Activated gamma-delta T cell (primary cell): ENCODE results near the gene SUMF1.
"Not testable (repeated sequence)": the region's sequence is repeated elsewhere in the genome, so short reads cannot be mapped to it uniquely, and the experiment has no call there.

Experiments
- DNase-seq: peaks from one replicate; lab custom pipeline; 2025; lab: John Stamatoyannopoulos, UW

SUMF1 gene

DNA sequence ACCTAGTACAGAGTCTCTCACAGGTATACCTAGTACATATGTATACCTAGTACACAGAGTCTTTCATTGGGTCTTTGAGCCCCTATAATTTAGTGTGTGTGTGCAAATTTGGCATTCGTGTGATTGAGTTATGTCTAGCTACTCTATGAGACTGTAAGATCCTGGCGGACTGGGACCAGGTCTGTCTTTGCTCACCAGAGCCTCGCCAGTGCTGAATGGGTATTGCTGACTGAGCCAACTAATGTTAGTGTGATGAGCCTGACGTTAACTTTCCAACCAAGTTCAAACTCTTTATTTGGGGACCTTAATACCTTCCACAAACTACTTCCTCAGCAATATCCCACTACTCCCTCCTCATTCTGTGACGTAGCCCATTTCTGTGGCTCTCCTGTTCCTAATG, 128.3 kb downstream of the SUMF1 start:
- DNase-seq: no peak

DNA sequence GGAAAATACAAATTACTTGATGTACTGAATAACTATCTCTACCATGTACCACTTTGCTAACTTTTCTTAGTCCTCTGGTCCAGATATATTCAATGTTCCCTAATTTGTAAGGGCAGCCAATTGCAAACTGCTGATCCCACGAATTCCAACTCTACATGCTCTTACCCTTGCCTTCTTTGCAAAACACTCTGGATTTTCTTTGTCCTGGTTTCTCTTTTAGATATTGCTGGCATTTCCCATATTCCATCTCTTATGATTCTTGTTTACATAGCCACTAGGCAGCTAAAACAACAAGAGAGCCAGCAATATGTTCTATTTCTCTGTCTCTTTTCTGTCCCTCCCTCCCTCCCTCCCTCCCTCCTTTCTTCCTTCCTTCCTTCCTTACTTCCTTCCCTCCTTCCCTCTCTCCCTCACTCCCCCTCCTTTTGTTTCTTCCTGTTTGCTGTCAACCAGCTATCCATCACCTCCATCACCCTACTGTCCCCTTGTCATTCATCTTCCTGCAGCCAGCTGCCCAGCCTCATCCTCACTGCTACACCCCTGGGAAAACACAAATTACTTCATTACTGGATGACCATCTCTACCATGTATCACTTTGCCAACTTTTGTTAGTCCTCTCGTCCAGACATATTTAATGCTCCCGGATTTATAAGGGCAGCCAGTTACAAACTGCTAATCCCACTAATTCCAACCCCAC, 130.1 kb downstream of the SUMF1 start:
- DNase-seq: no peak

DNA sequence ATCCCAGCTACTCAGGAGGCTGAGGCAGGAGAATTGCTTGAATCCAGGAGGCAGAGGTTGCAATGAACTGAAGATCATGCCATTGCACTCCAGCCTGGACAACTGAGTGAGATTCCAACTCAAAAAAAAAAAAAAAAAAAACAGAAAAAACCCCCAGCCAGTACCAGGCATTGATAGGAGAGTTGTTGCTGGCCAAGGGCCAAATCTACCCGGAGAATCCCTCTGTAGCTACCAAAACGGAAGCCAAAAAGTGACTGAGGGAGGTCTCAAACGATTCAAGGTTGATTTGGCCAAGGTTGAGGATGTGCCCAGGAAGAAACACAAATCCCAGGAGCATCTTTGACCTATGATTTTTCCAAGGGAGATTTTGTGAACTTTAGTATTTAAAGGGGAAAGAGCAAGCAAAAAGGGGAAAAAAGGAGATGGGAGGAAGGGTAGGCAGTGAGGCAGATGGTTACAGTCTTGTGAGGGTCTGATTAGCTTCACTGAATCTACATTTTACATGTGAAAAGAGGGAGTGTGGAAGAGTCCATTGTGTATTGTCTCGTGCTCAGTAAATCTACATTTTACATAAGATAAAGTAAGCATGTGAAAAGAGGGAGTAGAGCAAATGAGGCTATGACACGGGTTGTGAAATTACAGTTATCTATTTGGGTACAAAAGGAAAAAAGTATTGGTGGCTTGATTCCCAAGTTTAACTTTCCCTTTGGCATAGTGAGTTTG, 131.1 kb downstream of the SUMF1 start:
- DNase-seq: no peak

DNA sequence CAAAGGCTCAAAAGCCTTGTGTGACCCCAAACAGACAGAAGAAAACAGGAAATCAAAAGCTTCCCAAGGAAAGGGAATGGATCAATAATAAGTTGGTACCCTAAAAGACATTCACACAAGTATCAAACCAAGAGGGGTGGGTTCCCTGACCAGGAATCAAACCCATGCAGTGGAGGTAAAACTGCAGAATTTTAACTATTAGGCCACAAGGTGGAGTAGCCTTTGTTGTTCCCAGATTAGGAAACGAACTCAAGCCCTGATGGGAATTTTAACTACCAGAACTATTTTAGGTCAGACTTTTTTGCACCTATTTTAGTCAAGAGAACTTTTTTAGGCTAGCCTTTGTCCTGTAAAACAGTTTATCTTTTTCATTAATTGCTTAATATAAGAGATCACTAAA, 132.5 kb downstream of the SUMF1 start:
- no peak for DNase-seq

DNA sequence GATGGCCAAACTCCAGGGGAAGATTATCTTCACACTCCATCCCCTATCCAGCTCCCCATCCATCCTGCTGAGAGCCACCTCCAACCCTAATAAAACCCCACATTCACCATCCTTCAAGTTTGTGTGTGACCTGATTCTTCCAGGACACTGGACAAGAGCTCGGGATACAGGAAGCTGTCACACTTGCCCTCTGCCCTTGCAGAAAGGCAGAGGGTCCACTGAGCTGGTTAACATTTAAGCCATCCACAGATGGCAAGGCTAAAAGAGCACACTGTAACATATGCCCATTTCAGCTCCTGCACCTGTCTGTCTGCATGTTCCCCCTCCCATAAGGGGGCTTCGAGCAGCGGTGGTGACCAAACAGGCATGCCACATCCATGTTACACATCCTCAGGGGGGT, 134.1 kb downstream of the SUMF1 start:
- DNase-seq: no peak

DNA sequence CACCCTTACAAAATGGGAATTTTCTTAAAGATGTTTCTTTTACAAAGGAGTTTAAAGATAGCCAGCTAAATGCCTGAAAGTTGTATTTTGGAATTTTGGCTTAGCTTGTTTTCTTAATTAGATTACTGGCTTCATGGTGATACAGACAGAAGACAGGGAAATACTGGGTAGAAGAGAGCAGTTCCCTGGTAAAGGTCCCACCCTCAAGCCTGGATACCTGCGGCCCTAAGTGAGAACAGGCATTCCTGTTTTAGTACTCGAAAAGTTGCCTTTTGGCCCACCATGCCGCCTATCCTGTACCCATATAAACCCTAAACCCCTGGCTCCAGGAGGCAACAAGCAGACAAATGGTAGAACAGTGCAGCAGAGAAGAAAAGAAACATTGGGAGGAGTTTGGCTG, 134.5 kb downstream of the SUMF1 start:
- no peak for DNase-seq

DNA sequence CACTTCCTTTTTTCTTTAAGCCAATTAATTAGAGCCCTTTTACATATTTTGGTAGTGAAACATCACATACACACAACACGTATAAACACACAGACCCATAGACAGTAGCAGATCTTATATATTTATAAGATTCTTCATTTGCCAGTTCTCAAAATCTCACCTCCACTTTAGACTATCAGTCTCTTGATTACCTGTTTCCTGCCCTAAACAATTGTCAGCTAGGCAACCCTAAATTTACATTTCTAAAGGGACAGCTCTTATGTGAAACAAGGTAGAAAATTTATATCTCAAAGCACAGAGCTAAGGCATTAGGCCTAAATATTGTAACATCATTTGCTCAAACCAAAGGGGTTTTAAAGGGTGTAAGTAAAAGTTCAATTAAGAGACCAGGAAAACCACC, 135.0 kb downstream of the SUMF1 start:
- no peak for DNase-seq

DNA sequence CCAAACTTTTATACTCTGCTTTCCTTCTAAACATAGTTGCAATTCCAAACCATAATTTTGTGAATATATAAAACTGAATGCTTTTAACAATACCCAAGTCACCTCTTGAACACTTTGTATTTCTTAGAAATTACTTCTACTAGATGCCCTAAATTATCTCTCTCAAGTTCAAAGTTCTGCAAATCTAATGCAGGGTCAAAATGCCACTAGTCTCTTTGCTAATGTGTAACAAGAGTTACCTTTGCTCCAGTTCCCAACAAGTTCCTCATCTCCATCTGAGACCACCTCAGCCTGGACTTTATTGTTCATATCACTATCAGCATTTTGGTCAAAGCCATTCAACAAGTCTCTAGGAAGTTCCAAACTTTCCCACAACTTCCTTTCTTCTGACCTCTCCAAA, 137.3 kb downstream of the SUMF1 start:
- DNase-seq: not testable (repeated sequence)

DNA sequence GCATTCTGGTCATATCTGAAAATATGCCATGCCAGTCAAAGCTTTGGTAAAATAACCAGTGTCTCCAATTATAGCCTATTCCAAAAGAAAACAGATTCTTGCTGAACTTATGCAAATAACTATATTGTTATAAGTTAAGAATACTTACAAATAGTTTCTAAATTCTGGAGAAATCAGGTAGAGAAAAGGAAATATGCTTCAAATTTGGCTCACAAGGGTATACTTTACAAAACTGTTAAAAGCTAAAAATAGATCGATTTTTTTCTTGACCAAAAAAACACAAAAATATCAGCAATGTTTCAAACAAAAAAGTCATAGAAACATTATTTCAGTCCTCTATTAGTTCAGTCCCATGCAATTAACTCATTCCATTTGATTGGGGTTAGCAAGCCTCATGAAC, 140.2 kb downstream of the SUMF1 start:
- DNase-seq: no peak

DNA sequence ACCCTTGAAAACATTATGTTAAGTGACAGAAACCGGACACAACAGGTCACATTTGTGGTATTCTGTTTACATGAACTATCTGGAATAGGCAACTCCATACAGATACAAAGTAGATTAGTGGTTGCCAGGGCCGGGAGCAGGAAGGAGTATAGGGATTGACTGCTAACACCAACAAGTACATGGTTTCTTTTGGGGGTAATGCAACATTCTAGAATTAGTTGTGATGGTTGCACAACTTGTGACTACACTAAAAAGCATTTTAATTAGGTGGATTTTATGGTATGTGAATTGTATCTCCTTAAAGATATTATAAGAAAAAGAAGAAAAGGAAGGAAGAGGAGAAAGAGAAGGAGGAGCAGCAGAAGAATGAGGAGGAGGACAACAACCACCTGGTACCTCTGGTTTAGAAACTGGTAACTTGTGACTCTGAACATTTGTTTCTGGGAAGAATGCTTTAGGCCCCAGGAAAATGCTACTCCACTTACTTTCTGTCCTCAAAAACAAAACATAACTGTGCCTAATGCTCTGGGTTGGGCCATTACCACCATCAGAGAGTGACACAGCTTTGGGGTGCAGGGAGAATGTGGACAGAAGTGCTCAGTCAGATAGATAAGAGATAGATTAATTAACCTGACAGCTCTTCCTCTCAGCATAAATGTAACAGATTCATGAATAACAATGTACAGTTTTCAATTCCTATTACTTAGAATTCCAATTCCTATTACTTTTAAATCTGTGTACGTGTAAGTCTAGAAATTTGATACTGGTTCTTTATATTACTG, 143.6 kb downstream of the SUMF1 start:
- DNase-seq: no peak

DNA sequence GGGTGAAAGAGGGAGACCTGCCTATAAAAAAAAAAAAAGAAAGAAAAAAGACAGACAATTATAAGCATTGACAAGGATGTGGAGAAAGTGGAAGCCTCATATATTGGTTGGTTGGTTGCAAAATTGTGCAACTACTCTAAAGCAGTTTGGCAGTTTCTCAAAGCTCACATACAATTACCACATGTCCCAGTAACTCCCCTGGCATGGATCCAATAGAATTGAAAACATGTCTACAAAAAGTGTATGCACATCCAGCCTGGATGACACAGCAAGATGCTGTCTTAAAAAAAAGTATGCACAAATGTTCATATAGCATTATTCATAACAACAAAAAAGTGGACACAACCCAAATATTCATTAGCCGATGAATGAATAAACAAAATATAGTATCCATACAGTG, 144.4 kb downstream of the SUMF1 start:
- DNase-seq: no peak

DNA sequence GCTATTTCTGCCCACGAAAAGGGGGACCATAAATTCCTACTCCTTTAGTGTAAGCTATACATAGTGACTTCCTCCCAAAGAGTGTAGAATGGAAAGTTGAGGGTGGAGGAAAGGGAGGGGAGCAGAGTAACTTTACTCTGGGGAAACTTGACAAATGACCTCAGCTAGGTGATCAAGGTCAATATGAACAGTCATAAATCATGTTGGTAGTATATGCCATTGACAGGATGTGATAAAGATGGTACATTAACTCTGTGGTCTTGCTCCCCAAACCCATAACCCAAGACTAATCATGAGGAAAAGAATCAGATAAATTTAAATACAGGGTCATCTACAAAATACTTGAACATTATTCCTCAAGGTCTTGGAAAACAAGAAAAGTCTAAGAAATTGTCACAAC, 145.3 kb downstream of the SUMF1 start:
- DNase-seq: no peak

DNA sequence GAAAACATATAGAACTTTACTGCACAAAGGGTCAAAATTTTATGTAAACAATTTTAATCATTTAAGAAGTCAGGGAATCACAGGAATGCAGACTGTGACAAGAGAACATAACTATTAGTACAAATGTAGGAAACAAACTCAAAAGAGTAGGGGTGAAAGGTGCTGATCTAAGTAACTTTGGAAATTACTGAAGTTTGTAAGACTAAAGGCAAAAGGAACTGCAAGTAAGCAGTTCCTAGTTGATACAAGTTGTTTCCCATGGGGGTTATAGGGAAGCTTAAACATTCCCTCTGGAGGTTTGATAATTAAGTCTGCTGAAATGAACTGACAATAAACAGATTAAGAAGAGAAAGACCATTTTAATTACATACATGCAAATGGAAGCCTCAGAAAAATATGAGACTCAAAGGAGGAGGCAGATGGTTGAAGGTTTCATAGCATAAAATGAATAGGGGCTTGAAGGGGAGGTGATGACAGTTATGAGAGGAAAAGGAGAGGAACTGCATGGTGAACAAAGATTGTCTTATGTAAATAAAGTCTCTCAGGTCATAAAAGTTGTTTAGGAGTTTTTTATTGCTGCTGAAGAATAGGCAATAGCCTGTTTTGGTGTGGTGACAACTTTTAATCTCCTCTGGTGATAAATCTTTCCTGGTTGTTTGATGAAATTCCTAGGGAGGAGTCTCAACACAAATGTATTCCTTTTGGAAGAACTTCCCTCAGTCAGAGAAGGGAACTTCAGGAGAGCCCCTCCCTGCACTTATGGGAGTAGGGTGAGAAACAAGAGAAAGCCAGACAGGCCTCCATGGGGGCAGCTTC, 146.8 kb downstream of the SUMF1 start:
- DNase-seq: no peak

DNA sequence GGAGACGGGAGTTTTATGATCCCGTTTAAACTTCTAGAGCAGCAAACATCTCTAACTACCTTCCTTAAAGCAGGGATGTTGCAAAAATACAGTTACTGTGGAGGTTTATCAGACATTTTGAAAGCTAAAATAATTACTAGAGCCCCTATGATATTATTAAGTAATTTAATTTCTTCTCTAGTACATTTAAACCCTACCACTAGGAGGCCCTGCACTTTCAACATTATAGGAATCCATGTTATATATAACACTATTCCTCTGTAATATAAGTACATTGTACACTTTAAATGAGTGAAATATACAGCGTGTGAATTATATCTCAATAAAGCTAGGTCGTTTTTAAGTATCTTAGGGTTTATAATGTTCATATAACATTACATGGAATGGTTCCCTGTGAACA, 152.4 kb downstream of the SUMF1 start:
- no peak for DNase-seq

DNA sequence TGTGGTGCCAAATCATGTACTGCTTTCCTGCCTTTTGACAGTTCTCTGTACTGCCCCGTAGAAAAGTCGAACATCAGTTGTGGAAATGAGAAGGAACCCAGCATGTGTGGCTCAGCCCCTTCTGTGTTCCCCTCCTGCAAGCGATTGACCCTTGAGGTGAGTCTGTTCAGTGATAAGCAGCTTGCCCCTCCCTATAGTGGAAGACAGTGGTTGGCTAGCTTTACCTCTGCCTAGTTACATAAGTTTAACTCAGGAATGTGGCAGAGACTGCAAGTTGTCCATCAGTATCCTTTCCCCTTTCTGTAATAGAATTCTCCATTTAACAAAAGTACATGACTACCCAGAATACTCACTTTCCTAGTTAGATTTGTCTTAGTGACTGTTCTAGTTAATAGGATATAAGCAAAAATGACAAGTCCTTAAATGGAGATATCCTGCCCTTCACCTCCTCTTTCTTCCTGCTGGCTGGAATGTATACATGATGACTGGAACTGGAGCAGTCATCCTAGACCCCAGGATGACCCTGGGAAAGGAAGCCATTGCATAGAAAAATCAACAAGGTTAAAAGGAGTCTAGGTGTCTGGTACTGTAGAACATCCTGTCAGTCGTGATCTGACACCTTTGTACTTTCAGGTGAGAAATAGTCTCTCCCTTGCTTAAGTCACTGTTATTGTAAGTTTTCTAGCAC, 153.3 kb downstream of the SUMF1 start:
- no peak for DNase-seq

DNA sequence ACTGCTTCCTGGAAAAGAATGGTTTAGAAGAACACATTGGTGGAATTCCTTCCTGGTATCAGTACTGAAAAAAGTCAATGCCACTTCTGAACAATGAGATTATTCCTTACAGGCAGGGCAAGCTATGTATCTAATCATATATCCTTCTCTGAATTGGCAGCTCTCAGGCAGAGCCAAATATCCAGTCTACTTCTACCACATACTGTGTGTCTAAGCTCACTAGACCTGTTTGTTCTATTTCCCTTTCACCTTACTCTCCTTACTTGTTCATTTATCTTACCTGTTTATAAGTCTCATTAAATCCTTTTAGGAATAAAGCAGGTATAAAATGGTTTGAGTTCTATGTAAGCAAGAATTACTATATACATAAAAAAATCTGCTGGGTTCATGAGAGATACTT, 155.6 kb downstream of the SUMF1 start:
- DNase-seq: no peak
